DMS79 treated with DMSO at 0.1 percent for 48 hours (cell line): ENCODE results near the gene GPER1.
"Not testable (repeated sequence)": the region's sequence is repeated elsewhere in the genome, so short reads cannot be mapped to it uniquely, and the experiment has no call there.

ENCODE experiments used
- DNase-seq: peaks from one replicate; lab custom pipeline; 2025; lab: John Stamatoyannopoulos, UW

The GPER1 gene

GRCh38 chr7:1121476-1121875 is 33.6 kb downstream of the GPER1 start:
- DNase-seq, result no peak

GRCh38 chr7:1121886-1122831 is 34.2 kb downstream of the GPER1 start:
- DNase-seq, result no peak

GRCh38 chr7:1122832-1123501 is 35.1 kb downstream of the GPER1 start:
- DNase-seq, result no peak

- no peak for DNase-seq
These were observed 35.8 kb downstream of the GPER1 start for GRCh38 chr7:1123715-1124114.

- DNase-seq, result no peak
These were observed 36.3 kb downstream of the GPER1 start for GRCh38 chr7:1124164-1124563.

GRCh38 chr7:1124816-1125602 is 37.1 kb downstream of the GPER1 start:
- no peak for DNase-seq

- DNase-seq, result no peak
These were observed 37.7 kb downstream of the GPER1 start for GRCh38 chr7:1125603-1125969.

- DNase-seq, result no peak
These were observed 39.1 kb downstream of the GPER1 start for GRCh38 chr7:1127001-1127400.

- DNase-seq, result no peak
These were observed 41.5 kb downstream of the GPER1 start for GRCh38 chr7:1129431-1129830.

GRCh38 chr7:1130021-1130990 is 42.4 kb downstream of the GPER1 start:
- DNase-seq, result no peak

- DNase-seq, result peak; percentile 26
These were observed 43.8 kb downstream of the GPER1 start for GRCh38 chr7:1131471-1132265.

GRCh38 chr7:1134951-1135350 is 47.0 kb downstream of the GPER1 start:
- DNase-seq, result no peak

GRCh38 chr7:1136841-1137516 is 49.1 kb downstream of the GPER1 start:
- DNase-seq, result peak; percentile 51

GRCh38 chr7:1137517-1138167 is 49.7 kb downstream of the GPER1 start:
- DNase-seq, result no peak

GRCh38 chr7:1140476-1141104 is 52.7 kb downstream of the GPER1 start:
- DNase-seq, result no peak

- no peak for DNase-seq
These were observed 53.7 kb downstream of the GPER1 start for GRCh38 chr7:1141651-1142050.

GRCh38 chr7:1142051-1142635 is 54.2 kb downstream of the GPER1 start:
- DNase-seq, result no peak

- DNase-seq, result not testable (repeated sequence)
These were observed 55.1 kb downstream of the GPER1 start for GRCh38 chr7:1143031-1143430.
